HUES6 (cell line): ENCODE measurements around the gene MDP1.

Experiments
- H3K27ac ChIP-seq: 2 replicates; pipeline ENCODE4 v1.7.0; 2013; ENCODE audit warnings: low read depth, mild to moderate bottlenecking, low read length, inconsistent platforms
- H3K27me3 ChIP-seq: 2 replicates; pipeline ENCODE4 v1.6.1; 2013; ENCODE audit warnings: low read length; ENCODE audit not compliant: control insufficient read depth, insufficient read depth
- H3K36me3 ChIP-seq: 2 replicates; pipeline ENCODE4 v1.6.1; 2013; ENCODE audit warnings: low read length; ENCODE audit not compliant: control insufficient read depth, insufficient read depth
- H3K4me1 ChIP-seq: 2 replicates; pipeline ENCODE4 v1.6.1; 2013; ENCODE audit warnings: low read length; ENCODE audit not compliant: control insufficient read depth, insufficient read depth
- H3K4me3 ChIP-seq: 2 replicates; pipeline ENCODE4 v1.5.1; 2013; ENCODE audit warnings: low read depth, low read length
- H3K9ac ChIP-seq: one replicate; pipeline ENCODE4 v1.6.1; 2013; ENCODE audit warnings: mild to moderate bottlenecking, low read length
- H3K9me3 ChIP-seq: 2 replicates; pipeline ENCODE4 v1.6.1; 2013; ENCODE audit warnings: low read depth, low read length; ENCODE audit not compliant: control insufficient read depth, insufficient read depth

Gene MDP1

DNA sequence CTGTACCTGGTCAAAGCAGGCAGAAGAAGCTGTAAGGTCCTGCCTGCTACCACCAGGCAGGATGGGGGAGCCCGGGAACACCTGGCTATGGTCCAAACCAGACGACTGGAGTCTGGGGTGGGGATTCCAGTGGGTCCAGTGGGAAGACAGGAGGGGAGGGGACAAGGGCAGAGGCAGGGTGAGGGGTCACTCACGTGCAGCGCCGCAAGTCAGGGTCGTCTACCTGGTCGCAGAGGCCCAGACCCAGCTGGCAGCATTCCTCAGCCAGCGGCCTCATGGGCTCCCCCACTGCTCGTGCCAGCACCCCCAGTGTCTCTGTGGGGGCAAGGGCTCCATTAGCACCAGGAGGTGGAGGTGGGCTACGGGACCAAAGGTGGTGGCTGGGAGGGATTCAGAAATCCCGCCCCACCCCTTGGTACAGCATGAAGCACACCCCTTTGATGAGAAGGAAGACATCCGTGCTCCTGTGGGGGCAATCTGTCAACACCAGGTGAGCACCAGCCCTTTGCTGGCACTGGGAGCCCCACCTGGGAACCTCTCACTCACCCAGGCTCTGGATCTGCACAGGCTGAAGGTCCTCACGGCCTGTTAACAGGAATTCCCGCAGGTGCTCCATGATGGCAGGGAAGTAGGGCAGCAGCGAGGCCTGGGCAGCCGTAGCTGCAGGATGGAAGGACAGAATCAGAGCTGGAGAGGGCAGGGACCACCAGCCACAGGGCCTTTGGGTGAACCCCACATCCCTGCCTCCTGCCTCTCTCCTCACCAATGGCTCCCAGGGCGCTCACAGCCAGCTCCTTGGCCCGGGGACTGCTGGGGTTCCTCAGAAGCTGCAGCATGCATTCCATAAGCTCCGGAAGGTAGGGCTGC is 31.5 kb downstream of the MDP1 start:
- Histone ChIP-seq H3K27ac (no peak overlapping the region), H3K27me3 (no peaks in the 10 kb centered on the region), H3K4me3 (no peak overlapping the region), H3K4me1 (peaks cover 5% of the 10 kb centered on the region; the same call in 1 of the 2 replicates), H3K9ac (no peak overlapping the region), H3K36me3 (peaks cover 84% of the 10 kb centered on the region), H3K9me3 (no peaks in the 10 kb centered on the region)

DNA sequence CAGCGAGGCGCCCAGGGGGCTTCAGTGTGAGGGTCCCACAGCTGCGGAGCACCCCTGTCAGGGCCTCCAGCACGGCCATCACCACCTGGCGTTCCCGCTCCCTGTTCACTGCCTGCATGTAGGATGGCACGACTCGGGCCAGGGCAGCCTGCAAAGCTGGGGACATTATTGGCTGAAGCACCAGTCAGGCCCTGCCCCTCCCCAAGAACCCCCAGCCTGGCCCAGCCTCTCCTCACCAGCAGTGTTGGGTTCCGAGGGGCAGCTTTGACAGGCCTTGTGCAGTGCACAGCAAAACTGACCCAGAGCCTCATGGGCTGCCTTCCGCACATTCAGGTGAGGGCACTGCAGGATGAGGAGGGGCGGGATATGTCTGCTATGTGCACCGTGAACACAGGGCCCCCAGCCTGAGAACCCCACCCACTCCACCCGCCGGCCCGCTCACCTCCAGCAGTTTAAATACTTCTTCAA is 32.8 kb downstream of the MDP1 start:
- H3K4me3 ChIP-seq: no peak overlapping the region
- peaks cover 5% of the 10 kb centered on the region; the same call in 1 of the 2 replicates for H3K4me1 ChIP-seq
- H3K9me3 ChIP-seq: no peaks in the 10 kb centered on the region
- H3K27me3 ChIP-seq: no peaks in the 10 kb centered on the region
- peaks cover 97% of the 10 kb centered on the region for H3K36me3 ChIP-seq
- no peak overlapping the region for H3K9ac ChIP-seq
- H3K27ac ChIP-seq: no peak overlapping the region

DNA sequence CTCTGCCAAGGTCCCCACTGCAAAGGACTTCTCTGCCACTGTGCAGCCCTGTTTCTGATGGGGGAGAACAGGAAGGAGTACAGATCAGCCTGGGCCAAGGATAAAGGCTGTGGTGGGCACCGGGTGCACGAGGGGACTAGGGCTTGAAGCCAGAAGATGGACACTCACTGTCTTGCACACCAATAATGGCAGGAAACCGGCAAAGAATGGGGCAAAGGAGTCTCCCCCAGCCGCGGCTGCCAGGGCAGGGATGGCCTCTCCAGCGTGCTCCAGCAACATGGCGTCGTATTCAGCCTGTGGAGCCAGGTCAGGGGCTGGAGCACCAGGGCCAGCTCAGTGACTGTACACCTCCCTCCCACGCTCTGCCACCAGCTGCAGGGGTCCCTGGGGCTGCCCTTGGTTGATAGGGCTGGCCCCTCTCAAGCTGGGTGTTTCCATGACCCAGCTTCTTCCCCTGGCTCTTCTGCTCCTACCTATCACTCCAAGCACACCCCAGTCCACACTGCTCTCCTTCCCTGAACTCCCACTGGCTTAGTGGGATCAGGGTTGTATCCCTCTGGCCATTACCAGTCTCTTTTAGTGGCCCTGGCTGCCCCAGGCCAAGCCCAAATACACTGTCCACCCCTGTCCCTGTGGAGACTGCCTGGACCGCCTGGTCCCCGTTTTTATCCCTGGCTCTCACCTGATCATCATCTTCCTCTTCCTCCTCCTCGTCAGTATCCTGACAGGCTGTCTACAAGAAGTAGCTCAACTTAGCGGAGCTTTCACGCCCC is 33.6 kb downstream of the MDP1 start:
- Histone ChIP-seq H3K9me3 (no peaks in the 10 kb centered on the region), H3K27ac (no peak overlapping the region), H3K27me3 (no peaks in the 10 kb centered on the region), H3K9ac (no peak overlapping the region), H3K4me1 (no peaks in the 10 kb centered on the region), H3K4me3 (no peak overlapping the region), H3K36me3 (peaks cover 100% of the 10 kb centered on the region)

DNA sequence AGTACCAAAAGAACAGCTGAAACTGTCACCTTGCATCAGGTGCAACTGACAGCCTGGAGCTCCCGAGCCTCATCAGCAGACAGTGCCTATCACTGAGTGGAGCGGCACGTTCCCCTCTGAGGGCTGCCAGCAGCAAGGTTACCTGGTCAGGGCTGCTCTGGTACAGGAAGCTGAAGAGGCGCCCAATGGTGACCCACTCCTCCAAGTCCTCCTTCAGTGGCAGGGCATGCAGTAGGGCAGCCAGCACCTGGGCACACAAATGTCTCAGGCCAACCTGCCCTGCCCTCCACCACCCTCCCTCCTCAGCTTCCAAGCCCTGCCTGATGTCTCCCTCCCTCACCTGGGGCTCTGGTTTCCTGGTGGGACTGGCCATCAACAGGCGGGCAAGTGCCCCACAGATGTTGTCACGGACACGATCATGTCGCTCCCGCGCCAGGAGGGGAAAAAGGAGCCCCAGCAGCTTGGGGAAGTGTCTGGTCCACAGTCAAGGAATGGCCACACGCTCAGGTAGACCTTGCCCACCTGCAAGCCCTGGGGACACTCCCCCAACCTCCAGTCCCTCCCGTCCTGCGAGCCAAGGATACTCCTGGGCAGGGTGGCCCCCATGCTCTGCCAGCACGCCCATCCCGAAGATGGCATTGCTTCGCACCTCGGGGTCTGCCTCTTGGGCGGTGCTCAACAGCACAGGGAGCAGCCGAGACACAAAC is 34.3 kb downstream of the MDP1 start:
- Histone ChIP-seq H3K4me1 (no peaks in the 10 kb centered on the region), H3K27me3 (no peaks in the 10 kb centered on the region), H3K9ac (no peak overlapping the region), H3K4me3 (no peak overlapping the region), H3K9me3 (no peaks in the 10 kb centered on the region), H3K36me3 (peaks cover 100% of the 10 kb centered on the region), H3K27ac (no peak overlapping the region)

DNA sequence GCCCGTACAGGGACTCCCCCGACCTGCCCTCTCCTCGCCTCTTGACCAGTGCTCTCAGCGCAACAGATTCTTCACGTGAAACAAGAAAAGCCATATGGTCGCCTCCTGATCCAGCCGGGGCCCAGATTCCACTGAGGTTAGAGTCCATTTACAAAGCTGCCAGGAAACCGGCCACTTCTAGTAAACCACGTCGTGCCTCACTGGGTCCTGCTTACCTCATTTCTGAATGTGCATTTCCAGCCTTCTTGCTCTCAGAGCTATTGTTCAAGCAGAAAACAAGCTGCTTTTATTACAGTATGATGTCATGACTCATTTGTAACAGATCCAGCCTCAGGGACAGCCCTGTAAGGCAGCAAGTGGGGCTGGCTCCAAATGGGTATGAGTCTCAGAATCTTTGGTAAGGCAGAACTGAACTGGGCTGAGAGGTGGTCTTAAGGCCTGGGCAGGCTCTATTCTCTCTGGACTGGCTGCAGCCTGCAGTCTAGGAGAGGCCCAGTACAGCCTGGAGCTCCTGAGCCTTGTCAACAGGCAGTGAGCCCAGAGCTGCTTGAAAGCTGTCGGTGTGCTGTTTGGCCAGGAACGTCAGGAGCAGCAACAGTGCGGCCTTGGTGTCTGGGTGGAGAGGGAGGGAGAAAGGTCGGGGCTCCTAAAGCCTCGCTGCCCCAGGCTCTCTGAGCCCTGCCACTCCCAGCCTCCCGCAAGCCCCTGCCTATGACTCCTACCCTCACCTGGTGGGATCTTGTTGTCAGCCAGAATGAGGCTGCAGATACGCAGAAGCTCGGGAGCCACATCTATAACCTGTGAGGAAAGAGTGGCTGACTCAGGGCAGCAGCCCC is 35.7 kb downstream of the MDP1 start:
- no peak overlapping the region for H3K27ac ChIP-seq
- H3K4me1 ChIP-seq: no peaks in the 10 kb centered on the region
- no peaks in the 10 kb centered on the region for H3K9me3 ChIP-seq
- H3K36me3 ChIP-seq: peaks cover 92% of the 10 kb centered on the region
- no peak overlapping the region for H3K4me3 ChIP-seq
- H3K27me3 ChIP-seq: no peaks in the 10 kb centered on the region
- H3K9ac ChIP-seq: no peak overlapping the region

DNA sequence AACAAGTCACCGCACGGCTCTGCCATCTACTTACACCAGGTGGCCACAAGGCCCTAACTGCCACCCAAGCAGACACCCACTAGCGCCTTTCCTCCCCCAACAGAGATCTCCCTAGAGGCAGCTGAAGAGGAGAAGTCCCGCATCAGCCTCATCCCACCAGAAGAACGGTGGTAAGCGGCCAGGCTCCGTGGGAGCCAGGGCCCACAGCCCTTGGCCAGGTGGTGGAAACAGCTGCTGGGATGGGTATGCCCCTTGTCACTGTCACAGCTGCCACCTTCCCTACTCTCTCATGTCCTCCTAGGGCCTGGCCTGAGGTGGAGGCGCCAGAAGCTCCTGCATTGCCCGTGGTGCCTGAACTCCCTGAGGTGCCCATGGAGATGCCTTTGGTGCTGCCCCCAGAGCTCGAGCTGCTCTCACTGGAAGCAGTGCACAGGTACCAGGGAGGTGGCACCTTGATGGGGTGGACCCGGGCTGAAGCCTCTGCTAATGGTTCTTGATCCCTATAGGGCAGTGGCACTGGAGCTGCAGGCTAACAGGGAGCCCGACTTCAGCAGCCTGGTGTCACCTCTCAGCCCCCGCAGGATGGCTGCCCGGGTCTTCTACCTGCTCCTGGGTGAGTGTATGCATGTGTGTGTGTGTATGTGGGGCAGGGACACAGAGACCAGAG is 36.4 kb downstream of the MDP1 start:
- Histone ChIP-seq H3K27me3 (no peaks in the 10 kb centered on the region), H3K4me1 (no peaks in the 10 kb centered on the region), H3K4me3 (no peak overlapping the region), H3K9ac (no peak overlapping the region), H3K36me3 (peaks cover 91% of the 10 kb centered on the region), H3K27ac (no peak overlapping the region), H3K9me3 (no peaks in the 10 kb centered on the region)

DNA sequence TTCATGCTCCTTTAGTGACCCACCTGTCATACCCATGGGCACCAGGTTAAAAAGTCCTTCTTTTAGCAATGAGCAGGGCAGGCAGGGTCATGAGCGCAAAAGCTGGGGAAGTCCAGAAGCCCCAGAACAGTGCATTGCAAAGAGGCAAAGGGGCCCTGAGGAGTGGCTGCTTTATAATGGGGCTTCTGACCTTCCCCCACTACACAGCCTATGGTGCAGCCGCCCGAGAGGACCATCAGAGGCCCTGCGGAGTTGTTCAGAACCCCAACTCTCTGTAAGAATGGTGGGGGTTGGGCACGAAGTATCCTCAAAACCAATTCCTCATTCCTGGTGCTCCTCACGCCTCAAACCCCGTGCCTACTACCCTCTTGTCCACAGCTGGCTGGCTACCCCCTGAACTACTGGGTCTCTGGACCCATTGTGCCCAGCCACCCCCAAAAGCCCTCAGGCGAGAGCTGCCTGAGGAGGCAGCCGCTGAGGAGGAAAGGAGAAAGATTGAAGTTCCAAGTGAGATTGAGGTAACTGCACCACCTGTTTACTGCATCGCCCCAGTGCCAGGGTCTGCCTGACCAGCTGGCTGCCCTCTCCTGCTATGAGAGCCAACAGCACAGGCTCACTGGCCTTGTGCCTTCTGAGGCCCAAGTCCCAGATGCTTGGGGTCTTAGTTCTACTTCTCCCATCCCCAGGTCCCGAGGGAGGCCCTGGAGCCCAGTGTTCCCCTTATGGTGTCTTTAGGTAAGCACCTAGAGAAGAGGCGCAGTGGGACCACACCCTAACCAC is 37.3 kb downstream of the MDP1 start:
- peaks cover 84% of the 10 kb centered on the region for H3K36me3 ChIP-seq
- no peak overlapping the region for H3K9ac ChIP-seq
- H3K27me3 ChIP-seq: no peaks in the 10 kb centered on the region
- no peaks in the 10 kb centered on the region for H3K4me1 ChIP-seq
- H3K9me3 ChIP-seq: no peaks in the 10 kb centered on the region
- H3K27ac ChIP-seq: no peak overlapping the region
- H3K4me3 ChIP-seq: no peak overlapping the region

DNA sequence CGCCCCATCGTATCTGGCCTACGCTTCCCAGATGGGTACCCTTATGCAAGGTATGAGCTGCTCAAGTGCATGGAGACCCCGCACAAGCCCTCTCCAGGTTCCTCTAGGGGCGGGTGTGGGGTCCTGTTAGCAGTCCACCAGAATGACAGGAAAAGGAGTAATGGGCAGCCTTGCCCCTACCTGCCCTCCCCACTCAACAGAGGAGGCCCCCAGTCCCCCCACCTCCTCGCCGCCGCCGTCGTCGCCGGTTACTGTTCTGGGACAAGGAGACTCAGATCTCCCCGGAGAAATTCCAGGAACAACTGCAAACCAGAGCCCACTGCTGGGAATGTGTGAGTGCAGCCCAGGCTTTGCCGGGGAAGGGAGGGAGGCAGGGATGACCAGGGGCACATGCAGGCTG is 38.0 kb downstream of the MDP1 start:
- H3K4me3 ChIP-seq: no peak overlapping the region
- peaks cover 83% of the 10 kb centered on the region for H3K36me3 ChIP-seq
- no peaks in the 10 kb centered on the region for H3K27me3 ChIP-seq
- no peak overlapping the region for H3K9ac ChIP-seq
- no peaks in the 10 kb centered on the region for H3K9me3 ChIP-seq
- H3K4me1 ChIP-seq: no peaks in the 10 kb centered on the region
- H3K27ac ChIP-seq: no peak overlapping the region

DNA sequence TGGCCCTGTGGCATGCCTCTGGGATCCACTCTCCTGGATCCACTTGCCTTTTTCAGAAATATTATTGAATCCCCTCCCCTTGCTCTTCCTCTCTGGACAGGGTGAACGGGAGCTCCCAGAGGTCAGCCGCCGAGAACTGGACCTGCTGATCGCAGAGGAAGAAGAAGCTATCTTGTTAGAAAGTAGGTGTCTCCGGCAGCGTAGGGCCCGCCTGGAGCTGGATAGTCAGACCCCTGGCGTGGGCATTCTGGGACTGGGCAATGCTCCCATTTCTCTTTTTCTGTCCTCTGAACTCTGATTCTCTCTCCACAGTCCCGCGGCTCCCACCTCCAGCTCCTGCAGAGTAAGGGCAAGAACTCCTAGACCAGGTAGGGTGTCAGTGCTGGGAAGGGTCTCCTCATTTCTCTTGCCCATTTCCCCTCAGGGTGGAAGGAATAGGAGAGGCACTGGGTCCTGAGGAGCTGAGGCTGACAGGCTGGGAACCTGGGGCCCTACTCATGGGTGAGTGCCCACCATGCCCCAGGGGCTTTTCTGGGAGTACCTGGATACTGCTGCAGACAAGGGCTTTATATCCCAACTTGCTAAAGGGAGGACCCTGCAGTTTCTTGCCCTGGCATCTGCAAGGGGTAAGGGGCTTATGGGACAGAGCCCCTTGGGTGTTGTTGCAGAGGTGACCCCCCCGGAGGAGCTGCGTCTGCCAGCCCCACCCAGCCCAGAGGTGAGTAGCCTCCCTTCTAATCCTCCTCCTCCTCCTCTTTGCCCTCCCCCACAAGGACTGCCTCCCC is 38.6 kb downstream of the MDP1 start:
- no peaks in the 10 kb centered on the region for H3K9me3 ChIP-seq
- H3K27me3 ChIP-seq: no peaks in the 10 kb centered on the region
- H3K4me3 ChIP-seq: no peak overlapping the region
- no peak overlapping the region for H3K9ac ChIP-seq
- H3K27ac ChIP-seq: no peak overlapping the region
- H3K36me3 ChIP-seq: peaks cover 76% of the 10 kb centered on the region
- peaks cover 5% of the 10 kb centered on the region for H3K4me1 ChIP-seq
